Measurements from ENCODE around the gene TBCD. TPM values are rescaled to one million over a fixed set of nuclear protein-coding genes. Genes with fewer than 3 reads are reported as not detected.

Gene TBCD
- total RNA-seq, 1 experiment from 2014 or later = 129 TPM

GRCh38 chr17:82889496-82890338, 137.9 kb downstream of the TBCD start:
- Histone ChIP-seq H4K8ac (replicated peaks; ENCODE audit: insufficient read length, low read depth, low read length) (no peak overlapping the region), H3T11ph (ENCODE audit: low read length) (no peak overlapping the region), H3K27ac (ENCODE audit: insufficient read length, low read depth, low read length) (no peak overlapping the region), H2BK20ac (ENCODE audit: low read depth, low read length, poor library complexity, severe bottlenecking) (no peak overlapping the region), H3K56ac (ENCODE audit: insufficient read length, low read depth, low read length) (no peak overlapping the region), H2BK5ac (ENCODE audit: insufficient read length, low read length) (no peak overlapping the region), H3K4ac (ENCODE audit: low read depth, low read length) (no peak overlapping the region), H2AFZ (ENCODE audit: low read length) (no peak overlapping the region), H3K27me3 (ENCODE audit: insufficient read depth, low read length) (no peaks in the 10 kb centered on the region), H4K20me1 (ENCODE audit: control insufficient read depth, insufficient read depth, insufficient read length) (no peaks in the 10 kb centered on the region), H3K79me1 (ENCODE audit: insufficient read depth, low read depth, low read length, poor library complexity, severe bottlenecking) (no peaks in the 10 kb centered on the region), H3K9ac (ENCODE audit: extremely low read depth, insufficient read length, low read length) (no peak overlapping the region), H3K4me1 (ENCODE audit: insufficient read depth, low read length) (no peaks in the 10 kb centered on the region; the same call in 1 of the 2 replicates), H3K9me3 (ENCODE audit: control insufficient read depth, low read depth, low read length) (no peaks in the 10 kb centered on the region), H2BK12ac (ENCODE audit: insufficient read length, low read depth, low read length) (no peak overlapping the region), H2BK120ac (ENCODE audit: low read depth, low read length, poor library complexity, severe bottlenecking) (no peak overlapping the region), H3K23ac (ENCODE audit: insufficient read length, low read depth, low read length) (no peak overlapping the region), H3K23me2 (ENCODE audit: insufficient read length, low read depth, low read length, poor library complexity, severe bottlenecking) (no peaks in the 10 kb centered on the region), H3K4me2 (ENCODE audit: insufficient read depth, insufficient read length, low read length) (no peak overlapping the region), H2AK5ac (ENCODE audit: insufficient read length, low read length) (no peak overlapping the region), H3K79me2 (ENCODE audit: insufficient read depth, low read length) (no peaks in the 10 kb centered on the region), H4K91ac (ENCODE audit: insufficient read length, low read depth, low read length) (no peak overlapping the region), H3K18ac (ENCODE audit: insufficient read length, low read depth, low read length) (no peak overlapping the region), H2BK15ac (ENCODE audit: low read depth, low read length) (no peak overlapping the region), H3K14ac (ENCODE audit: insufficient read depth, low read length) (no peak overlapping the region; the same call in 1 of the 2 replicates), H4K5ac (ENCODE audit: insufficient read length, low read depth, low read length) (no peak overlapping the region)
- Mint-ChIP-seq H3K27ac (peak overlapping the region; percentile 65 to 94 (median 79); a peak in 5 of 7 replicates), H3K36me3 (ENCODE audit: insufficient read depth in 1 of 3, low read depth in 3 of 3) (peaks cover 15 to 61% (median 51%) of the 10 kb centered on the region in 3 experiments; a peak in 6 of 7 replicates), H3K4me1 (peaks cover 23 to 29% of the 10 kb centered on the region in 2 experiments), H3K4me3 (peak overlapping the region in 1 of 2 experiments; percentile 24; a peak in 2 of 5 replicates), H3K9me3 (0 out of 5 replicates have a peak, but pooled peaks cover 0 to 3% of the 10 kb centered on the region in 2 experiments), H3K27me3 (ENCODE audit: low read depth) (no peaks in the 10 kb centered on the region)
- WGBS (ENCODE audit: extremely low coverage, insufficient read length, low lambda C conversion rate) = no CpG with 5 or more reads among the region's 28 CpGs
- TF ChIP-seq, protein P1, sequence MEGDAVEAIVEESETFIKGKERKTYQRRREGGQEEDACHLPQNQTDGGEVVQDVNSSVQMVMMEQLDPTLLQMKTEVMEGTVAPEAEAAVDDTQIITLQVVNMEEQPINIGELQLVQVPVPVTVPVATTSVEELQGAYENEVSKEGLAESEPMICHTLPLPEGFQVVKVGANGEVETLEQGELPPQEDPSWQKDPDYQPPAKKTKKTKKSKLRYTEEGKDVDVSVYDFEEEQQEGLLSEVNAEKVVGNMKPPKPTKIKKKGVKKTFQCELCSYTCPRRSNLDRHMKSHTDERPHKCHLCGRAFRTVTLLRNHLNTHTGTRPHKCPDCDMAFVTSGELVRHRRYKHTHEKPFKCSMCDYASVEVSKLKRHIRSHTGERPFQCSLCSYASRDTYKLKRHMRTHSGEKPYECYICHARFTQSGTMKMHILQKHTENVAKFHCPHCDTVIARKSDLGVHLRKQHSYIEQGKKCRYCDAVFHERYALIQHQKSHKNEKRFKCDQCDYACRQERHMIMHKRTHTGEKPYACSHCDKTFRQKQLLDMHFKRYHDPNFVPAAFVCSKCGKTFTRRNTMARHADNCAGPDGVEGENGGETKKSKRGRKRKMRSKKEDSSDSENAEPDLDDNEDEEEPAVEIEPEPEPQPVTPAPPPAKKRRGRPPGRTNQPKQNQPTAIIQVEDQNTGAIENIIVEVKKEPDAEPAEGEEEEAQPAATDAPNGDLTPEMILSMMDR (conservative IDR thresholded peaks at IDR 0.05) = no peak
- DNase-seq = no peak
